ENCODE results near the gene LTBP2.

LTBP2 gene

DNA sequence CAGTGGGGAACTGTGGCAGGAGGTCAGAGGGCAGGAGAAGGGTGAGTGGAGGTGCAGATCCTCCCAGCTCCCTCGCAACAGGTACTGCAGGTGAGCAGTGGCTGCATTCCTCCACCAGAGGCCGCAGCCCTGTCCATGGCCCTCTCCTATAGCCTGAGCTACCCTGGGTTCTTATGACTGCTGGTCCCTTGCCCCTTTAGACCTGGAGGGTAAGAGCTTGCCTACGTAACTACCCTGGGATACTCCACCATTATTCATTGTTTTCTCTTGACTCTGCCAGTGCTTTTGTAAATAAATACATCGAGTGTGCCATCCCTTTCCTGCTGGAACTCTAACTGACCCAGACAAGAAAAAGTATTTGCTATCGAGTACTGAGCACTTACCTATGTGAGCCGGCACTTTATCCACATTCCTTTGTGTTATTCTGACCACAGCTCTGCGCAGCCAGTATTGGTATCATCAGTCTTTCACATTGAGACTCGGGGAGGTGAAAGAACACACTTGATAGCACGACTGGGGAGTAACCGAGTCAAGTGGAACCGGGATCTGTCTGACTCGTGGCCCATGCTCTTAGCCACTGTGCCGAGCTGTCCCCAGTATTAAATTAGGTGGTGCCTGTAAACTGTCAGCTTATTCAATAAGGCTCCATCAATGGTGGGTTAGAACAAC lies 38.5 kb downstream of the LTBP2 start:
- H3K9ac ChIP-seq (ENCODE audit: low read depth, low read length) = no peak overlapping the region
- no peak overlapping the region for H3K4me3 ChIP-seq (ENCODE audit: low read depth, low read length)
- H3K4me1 ChIP-seq (ENCODE audit: control insufficient read depth, insufficient read depth, low read length) = no peaks in the 10 kb centered on the region

DNA sequence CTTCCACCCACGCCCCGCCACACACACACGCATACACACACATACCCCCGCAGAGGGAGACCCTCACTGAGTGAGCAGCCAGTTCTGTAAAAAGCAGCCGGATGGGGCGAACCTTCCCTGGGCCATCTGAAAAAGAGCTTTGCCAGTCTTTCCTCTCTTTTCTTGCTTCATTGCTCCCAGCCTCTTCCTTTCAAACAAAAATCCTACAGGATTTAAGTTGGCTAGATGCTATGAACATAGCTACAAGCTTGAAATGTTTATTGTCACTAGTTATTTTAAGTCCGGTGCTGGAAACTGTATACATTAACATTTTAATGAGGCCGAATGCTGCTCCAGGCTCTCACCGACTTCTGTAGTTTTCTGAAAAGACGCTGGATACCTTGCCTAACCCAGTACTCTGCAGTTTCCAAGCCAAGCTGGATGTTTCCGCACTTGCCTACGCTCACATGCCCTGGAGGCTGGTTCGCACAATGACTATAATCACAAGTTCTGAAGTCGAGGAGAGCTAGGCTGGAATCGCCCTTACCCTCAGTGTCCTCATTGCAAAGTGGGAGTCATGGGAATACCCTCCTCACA lies 39.2 kb downstream of the LTBP2 start:
- Histone ChIP-seq H3K4me3 (ENCODE audit: low read depth, low read length) (no peak overlapping the region), H3K27me3 (ENCODE audit: control insufficient read depth, insufficient read depth, low read length) (no peaks in the 10 kb centered on the region), H3K4me1 (ENCODE audit: control insufficient read depth, insufficient read depth, low read length) (no peaks in the 10 kb centered on the region), H3K9me3 (ENCODE audit: control insufficient read depth, insufficient read depth, low read length) (no peaks in the 10 kb centered on the region), H3K36me3 (ENCODE audit: control insufficient read depth, insufficient read depth, low read length) (no peaks in the 10 kb centered on the region), H3K9ac (ENCODE audit: low read depth, low read length) (no peak overlapping the region)

More for the DNA sequence above, 38.5 kb downstream of the LTBP2 start:
- H3K9me3 ChIP-seq (ENCODE audit: control insufficient read depth, insufficient read depth, low read length) = no peaks in the 10 kb centered on the region
- no peaks in the 10 kb centered on the region for H3K36me3 ChIP-seq (ENCODE audit: control insufficient read depth, insufficient read depth, low read length)
- H3K27me3 ChIP-seq (ENCODE audit: control insufficient read depth, insufficient read depth, low read length) = no peaks in the 10 kb centered on the region

DNA sequence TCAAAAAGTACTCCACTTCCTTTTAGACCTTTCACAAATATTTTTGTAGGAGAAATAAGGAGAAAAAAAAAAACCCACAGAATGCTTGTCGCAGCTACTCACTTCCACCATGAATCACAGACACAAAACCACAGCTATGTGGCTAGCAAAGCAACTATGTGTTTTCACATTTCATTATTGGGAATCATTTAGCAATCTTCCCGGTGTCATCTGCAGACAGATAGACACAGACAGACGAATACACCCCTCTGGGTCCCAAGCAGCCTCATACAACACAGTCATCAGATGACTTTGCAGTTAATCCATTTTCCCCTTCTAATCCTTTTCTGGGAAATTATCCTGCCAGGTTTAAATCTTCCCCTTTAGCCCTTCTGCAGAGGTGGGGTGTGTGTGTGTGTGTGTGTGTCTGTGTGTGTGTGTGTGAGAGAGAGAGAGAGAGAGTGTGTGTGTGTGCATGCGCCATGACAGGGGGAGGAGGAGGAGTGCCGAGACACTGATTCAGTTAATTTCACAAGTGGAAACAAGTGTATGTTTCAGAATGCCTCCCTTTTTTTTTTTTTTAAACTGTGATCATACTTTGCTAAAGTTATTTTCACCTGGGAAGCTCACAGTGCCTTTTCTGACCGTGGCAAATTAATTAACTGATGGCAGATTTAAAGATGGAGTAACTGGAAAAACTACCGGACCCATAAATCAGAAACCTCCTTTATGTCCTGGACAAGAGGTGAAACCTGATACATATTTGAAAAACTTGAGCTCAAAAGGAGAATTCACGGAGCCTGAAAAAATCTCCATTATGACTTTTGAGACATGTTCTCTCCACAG lies 39.9 kb downstream of the LTBP2 start:
- H3K27me3 ChIP-seq (ENCODE audit: control insufficient read depth, insufficient read depth, low read length) = no peaks in the 10 kb centered on the region
- no peaks in the 10 kb centered on the region for H3K36me3 ChIP-seq (ENCODE audit: control insufficient read depth, insufficient read depth, low read length)
- H3K9me3 ChIP-seq (ENCODE audit: control insufficient read depth, insufficient read depth, low read length) = no peaks in the 10 kb centered on the region
- H3K9ac ChIP-seq (ENCODE audit: low read depth, low read length) = no peak overlapping the region
- no peak overlapping the region for H3K4me3 ChIP-seq (ENCODE audit: low read depth, low read length)
- no peaks in the 10 kb centered on the region for H3K4me1 ChIP-seq (ENCODE audit: control insufficient read depth, insufficient read depth, low read length)

DNA sequence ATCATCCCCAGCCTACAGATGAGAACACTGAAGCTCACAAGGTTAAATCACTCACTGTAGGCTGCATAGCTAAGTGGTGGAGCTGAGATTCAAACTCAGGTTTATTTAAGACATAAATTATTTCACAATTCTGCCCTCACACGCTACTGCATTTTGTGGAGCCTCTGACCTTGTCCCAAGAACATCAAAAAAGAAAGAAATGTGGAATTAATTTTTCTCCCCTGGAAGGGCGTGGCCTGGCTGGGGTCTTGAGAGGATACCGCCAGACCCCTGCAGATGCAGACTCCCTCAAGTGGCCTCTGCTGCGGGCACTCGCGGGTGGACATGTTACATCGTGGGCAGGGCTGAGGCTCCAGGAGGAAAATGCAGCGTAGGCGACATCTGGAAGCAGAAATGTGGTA lies 40.6 kb downstream of the LTBP2 start:
- Histone ChIP-seq H3K9ac (ENCODE audit: low read depth, low read length) (no peak overlapping the region), H3K4me1 (ENCODE audit: control insufficient read depth, insufficient read depth, low read length) (peaks cover 2% of the 10 kb centered on the region), H3K36me3 (ENCODE audit: control insufficient read depth, insufficient read depth, low read length) (no peaks in the 10 kb centered on the region), H3K4me3 (ENCODE audit: low read depth, low read length) (no peak overlapping the region), H3K27me3 (ENCODE audit: control insufficient read depth, insufficient read depth, low read length) (no peaks in the 10 kb centered on the region), H3K9me3 (ENCODE audit: control insufficient read depth, insufficient read depth, low read length) (no peaks in the 10 kb centered on the region)

DNA sequence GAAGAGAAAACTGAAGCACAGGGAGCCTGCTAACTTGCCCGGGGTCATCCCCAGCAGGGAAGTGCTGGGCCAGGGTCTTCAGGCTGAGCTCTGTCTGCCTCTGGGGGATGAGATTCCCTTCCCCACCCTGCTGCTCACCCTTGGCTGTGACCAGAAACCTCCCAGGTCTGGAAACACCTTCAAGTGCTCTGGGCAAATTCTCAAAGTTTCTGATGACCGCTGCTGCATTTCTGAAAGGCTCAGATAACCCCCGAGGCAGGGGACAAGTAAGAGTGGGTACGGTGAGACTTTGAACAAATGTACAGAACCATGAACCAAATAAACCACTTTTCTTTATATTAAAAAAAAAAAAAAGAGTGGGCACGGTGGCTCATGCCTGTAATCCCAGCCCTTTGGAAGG lies 41.3 kb downstream of the LTBP2 start:
- Histone ChIP-seq H3K36me3 (ENCODE audit: control insufficient read depth, insufficient read depth, low read length) (no peaks in the 10 kb centered on the region), H3K9me3 (ENCODE audit: control insufficient read depth, insufficient read depth, low read length) (no peaks in the 10 kb centered on the region), H3K9ac (ENCODE audit: low read depth, low read length) (no peak overlapping the region), H3K4me1 (ENCODE audit: control insufficient read depth, insufficient read depth, low read length) (peaks cover 2% of the 10 kb centered on the region), H3K4me3 (ENCODE audit: low read depth, low read length) (no peak overlapping the region), H3K27me3 (ENCODE audit: control insufficient read depth, insufficient read depth, low read length) (no peaks in the 10 kb centered on the region)

DNA sequence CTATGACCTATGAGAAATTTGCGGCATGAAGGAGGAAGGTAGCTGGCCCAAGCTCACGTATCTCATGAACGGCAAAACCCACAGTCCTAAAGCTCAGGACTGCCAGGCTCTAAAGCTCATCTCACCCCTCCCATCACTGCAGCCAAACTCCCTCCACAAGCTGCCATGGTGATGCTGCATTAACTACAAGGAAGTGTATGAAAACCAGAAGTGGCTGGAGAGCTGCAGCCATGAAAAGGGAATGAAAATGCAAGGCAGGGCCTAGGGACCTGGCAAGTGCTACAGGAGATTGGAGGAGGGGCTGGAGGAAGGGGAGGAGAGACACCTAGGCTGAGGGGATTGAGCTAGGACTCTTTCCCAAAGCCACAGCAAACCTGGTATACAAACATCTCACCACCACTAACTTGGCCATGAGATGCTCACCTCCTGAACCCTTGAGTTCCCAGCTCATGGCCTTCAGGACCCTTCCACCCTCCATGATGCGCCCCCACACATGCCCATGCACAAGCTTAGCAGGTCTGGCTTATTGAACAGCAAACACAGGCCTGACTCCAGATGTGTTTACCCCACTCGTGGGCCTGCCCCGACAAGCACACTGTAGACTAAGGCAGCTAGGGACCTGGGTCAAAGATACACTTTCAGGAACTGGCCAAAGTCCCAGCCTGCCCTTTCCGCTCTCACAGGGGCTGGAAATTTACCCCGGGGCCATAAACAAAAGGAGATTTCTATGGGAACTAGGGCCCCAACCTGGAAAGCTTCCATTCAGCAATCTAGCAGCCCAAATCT lies 42.0 kb downstream of the LTBP2 start:
- Histone ChIP-seq H3K36me3 (ENCODE audit: control insufficient read depth, insufficient read depth, low read length) (no peaks in the 10 kb centered on the region), H3K9me3 (ENCODE audit: control insufficient read depth, insufficient read depth, low read length) (no peaks in the 10 kb centered on the region), H3K9ac (ENCODE audit: low read depth, low read length) (no peak overlapping the region), H3K4me1 (ENCODE audit: control insufficient read depth, insufficient read depth, low read length) (peaks cover 2% of the 10 kb centered on the region), H3K27me3 (ENCODE audit: control insufficient read depth, insufficient read depth, low read length) (no peaks in the 10 kb centered on the region), H3K4me3 (ENCODE audit: low read depth, low read length) (no peak overlapping the region)

DNA sequence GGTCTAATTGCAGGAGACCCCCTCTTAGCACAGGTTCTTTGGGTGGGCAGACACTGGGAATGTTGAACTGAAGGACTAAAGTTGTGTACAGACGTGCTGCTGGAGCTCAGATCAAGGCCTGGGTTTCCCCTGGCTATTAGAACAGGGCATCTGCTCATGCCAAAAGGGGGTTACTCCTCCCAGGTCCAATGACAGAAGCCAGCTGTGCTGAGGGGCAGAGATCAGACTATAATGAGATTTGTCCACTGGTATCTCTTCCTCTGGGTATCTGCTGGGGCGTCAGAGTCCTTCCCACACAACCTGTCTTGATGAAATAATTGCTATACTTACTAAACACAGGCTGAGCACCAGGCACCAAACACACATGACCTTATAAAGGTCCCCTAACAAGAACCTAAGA lies 42.6 kb downstream of the LTBP2 start:
- Histone ChIP-seq H3K9me3 (ENCODE audit: control insufficient read depth, insufficient read depth, low read length) (no peaks in the 10 kb centered on the region), H3K4me3 (ENCODE audit: low read depth, low read length) (no peak overlapping the region), H3K9ac (ENCODE audit: low read depth, low read length) (no peak overlapping the region), H3K4me1 (ENCODE audit: control insufficient read depth, insufficient read depth, low read length) (peaks cover 2% of the 10 kb centered on the region), H3K27me3 (ENCODE audit: control insufficient read depth, insufficient read depth, low read length) (no peaks in the 10 kb centered on the region), H3K36me3 (ENCODE audit: control insufficient read depth, insufficient read depth, low read length) (no peaks in the 10 kb centered on the region)

DNA sequence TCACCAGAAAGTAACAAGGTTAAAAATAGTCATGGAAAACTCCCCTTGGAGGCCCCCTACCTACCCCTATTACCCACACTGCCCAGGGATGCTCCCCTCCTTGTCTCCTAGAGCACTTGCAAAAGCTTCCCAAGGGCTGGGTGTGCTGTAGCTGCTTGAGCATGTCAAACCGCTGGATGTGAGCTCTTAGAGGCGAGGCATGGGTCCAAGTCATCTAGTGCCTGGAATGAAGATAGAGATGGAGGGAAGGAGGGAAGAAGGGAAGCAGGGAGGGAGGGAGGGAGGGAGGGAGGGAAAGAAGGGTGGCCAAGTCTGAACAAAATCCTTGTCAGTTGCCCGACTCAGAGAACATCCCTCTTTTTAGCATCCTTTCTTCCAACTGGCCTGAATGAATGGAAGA lies 43.1 kb downstream of the LTBP2 start:
- Histone ChIP-seq H3K27me3 (ENCODE audit: control insufficient read depth, insufficient read depth, low read length) (no peaks in the 10 kb centered on the region), H3K36me3 (ENCODE audit: control insufficient read depth, insufficient read depth, low read length) (no peaks in the 10 kb centered on the region), H3K4me1 (ENCODE audit: control insufficient read depth, insufficient read depth, low read length) (peaks cover 2% of the 10 kb centered on the region), H3K4me3 (ENCODE audit: low read depth, low read length) (no peak overlapping the region), H3K9me3 (ENCODE audit: control insufficient read depth, insufficient read depth, low read length) (no peaks in the 10 kb centered on the region), H3K9ac (ENCODE audit: low read depth, low read length) (no peak overlapping the region)

DNA sequence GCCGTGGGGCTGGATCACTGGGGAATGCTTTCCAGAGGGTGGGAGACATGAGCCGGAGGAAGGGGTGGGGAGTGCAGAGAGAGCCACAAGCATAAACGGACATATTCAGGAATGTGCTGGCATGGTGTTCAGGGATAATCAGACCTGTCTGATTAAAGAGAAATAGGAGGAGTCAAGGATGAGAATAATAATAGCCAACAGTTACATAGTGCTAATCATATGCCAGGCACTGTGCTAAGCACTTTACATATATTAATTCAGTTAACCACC lies 43.7 kb downstream of the LTBP2 start:
- Histone ChIP-seq H3K9me3 (ENCODE audit: control insufficient read depth, insufficient read depth, low read length) (no peaks in the 10 kb centered on the region), H3K36me3 (ENCODE audit: control insufficient read depth, insufficient read depth, low read length) (no peaks in the 10 kb centered on the region), H3K9ac (ENCODE audit: low read depth, low read length) (no peak overlapping the region), H3K4me1 (ENCODE audit: control insufficient read depth, insufficient read depth, low read length) (peaks cover 2% of the 10 kb centered on the region), H3K4me3 (ENCODE audit: low read depth, low read length) (no peak overlapping the region), H3K27me3 (ENCODE audit: control insufficient read depth, insufficient read depth, low read length) (no peaks in the 10 kb centered on the region)

DNA sequence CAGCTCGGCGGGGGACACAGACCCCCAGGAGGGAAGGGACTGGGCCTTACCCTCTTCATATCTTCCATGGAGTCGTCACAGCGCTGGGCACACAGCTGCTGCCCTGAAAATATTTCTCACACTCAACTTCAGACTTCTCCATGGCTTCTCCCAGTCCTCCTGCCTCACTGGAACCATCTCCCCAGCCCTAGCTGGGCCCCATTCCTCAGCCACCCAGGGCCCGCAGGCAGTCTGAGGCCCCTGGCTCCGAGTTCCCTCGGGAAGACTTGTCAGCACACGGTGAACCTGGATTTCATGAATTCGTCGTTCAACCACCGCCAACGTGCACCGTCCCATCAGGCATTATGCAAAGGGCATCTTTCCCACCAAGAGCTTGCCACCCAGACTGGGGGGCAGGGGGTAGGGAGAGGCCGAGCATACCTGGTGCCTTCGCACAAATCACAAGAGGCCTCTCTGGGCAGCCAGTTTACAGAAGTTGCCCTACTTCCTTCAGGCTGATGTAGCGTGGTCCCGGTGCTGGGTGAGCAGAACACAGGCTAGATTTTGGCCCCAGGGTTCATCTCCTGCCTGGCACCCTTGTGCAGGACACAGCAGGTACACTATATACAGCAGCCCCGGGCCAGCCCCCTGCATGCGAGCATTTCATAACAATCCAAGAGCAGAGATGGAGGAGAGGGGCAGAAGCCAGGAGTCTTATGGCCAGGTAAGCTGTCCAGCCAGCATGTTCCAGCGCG lies 44.2 kb downstream of the LTBP2 start:
- H3K9ac ChIP-seq (ENCODE audit: low read depth, low read length) = no peak overlapping the region
- no peaks in the 10 kb centered on the region for H3K9me3 ChIP-seq (ENCODE audit: control insufficient read depth, insufficient read depth, low read length)
- H3K36me3 ChIP-seq (ENCODE audit: control insufficient read depth, insufficient read depth, low read length) = no peaks in the 10 kb centered on the region
- peaks cover 2% of the 10 kb centered on the region for H3K4me1 ChIP-seq (ENCODE audit: control insufficient read depth, insufficient read depth, low read length)
- H3K27me3 ChIP-seq (ENCODE audit: control insufficient read depth, insufficient read depth, low read length) = no peaks in the 10 kb centered on the region
- H3K4me3 ChIP-seq (ENCODE audit: low read depth, low read length) = no peak overlapping the region

DNA sequence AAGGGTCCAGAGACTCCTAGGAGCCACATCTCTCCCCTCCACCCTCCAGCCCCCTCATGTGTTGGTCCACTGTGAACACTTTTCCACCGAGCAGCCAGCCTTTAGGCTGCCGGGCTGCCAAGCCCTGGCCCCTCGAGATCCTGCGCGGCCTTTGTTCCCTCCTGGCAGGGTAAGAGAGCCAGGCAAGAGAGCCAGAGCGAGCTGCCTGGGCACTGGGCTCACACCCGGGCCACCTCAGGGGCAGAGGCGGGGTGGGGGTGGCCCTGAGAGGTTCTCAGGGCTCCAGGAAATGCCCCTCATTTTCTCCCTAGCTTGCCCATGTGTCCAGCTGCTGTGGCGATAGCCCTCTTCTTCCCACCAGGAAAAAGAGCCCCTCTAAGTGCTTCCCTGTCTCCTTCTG lies 44.8 kb downstream of the LTBP2 start:
- Histone ChIP-seq H3K36me3 (ENCODE audit: control insufficient read depth, insufficient read depth, low read length) (no peaks in the 10 kb centered on the region), H3K4me3 (ENCODE audit: low read depth, low read length) (no peak overlapping the region), H3K27me3 (ENCODE audit: control insufficient read depth, insufficient read depth, low read length) (no peaks in the 10 kb centered on the region), H3K4me1 (ENCODE audit: control insufficient read depth, insufficient read depth, low read length) (peaks cover 2% of the 10 kb centered on the region), H3K9me3 (ENCODE audit: control insufficient read depth, insufficient read depth, low read length) (no peaks in the 10 kb centered on the region), H3K9ac (ENCODE audit: low read depth, low read length) (no peak overlapping the region)

Data from iPS-15b (cell line).